ENCODE measurements around the gene LRRC32.

DNA sequence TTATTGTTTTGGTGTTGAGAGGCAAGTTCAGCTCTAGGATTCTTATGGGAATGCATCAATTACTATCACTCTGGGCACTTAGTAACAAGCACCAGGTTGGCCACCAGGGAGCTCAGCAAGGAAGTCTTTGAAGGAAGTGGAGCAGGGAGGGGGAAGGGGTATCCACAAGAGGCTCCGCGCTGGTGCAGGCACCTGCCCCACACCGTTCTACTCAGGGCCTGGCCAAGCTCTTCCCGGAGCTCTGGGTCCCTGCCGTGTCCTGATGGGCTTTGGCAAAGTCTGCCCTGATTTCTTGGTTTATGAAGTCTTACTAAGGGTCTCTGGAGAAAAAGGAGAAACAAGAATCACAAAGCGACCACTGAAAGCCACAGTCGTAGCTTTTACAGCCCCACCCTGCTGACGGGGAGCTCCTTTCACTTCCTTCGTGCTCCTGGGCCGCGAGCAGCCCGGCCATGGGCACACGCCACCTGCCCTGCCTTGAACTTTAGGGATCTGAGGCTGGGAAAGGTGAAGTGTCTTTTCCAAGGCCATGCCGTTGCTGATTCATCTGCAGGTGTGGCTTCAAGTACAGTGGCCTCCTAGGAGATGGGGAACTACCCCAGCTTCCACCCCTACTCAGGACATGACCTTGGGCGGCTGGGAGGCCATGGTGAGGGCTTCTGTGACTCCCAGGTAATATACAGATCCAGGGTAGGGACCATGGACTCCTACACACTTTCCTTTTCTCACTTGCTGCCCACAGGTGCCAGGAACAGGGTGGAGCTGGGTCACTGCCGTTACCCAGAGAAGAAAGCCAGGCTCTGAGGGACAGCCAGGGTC, 15.9 kb upstream of the LRRC32 start:
- TF ChIP-seq, protein P1, sequence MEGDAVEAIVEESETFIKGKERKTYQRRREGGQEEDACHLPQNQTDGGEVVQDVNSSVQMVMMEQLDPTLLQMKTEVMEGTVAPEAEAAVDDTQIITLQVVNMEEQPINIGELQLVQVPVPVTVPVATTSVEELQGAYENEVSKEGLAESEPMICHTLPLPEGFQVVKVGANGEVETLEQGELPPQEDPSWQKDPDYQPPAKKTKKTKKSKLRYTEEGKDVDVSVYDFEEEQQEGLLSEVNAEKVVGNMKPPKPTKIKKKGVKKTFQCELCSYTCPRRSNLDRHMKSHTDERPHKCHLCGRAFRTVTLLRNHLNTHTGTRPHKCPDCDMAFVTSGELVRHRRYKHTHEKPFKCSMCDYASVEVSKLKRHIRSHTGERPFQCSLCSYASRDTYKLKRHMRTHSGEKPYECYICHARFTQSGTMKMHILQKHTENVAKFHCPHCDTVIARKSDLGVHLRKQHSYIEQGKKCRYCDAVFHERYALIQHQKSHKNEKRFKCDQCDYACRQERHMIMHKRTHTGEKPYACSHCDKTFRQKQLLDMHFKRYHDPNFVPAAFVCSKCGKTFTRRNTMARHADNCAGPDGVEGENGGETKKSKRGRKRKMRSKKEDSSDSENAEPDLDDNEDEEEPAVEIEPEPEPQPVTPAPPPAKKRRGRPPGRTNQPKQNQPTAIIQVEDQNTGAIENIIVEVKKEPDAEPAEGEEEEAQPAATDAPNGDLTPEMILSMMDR (conservative IDR thresholded peaks at IDR 0.05 in 1 of 2, IDR thresholded peaks at IDR 0.05 in 1 of 2; ENCODE audit: low read depth in 1 of 2, low read length in 2 of 2): no peak
- no peak for TF ChIP-seq EZH2 (IDR thresholded peaks at IDR 0.05; ENCODE audit: low read length, missing control alignments)
